Panc1 (cell line): ENCODE measurements around the gene EIF2D.

ENCODE experiments used
- POLR2AphosphoS5 ChIP-seq: IDR thresholded peaks from 2 replicates; pipeline ENCODE4 v1.6.1; 2012; ENCODE audit warnings: mild to moderate bottlenecking, low read depth, low read length, moderate library complexity
- REST ChIP-seq, 2 experiments: IDR thresholded peaks; 2 replicates each; pipeline ENCODE4 v1.6.1; 2011 to 2012; ENCODE audit warnings: low read depth in 2 of 2, control low read depth in 1 of 2, low read length in 1 of 2, mild to moderate bottlenecking in 1 of 2, moderate library complexity in 1 of 2; ENCODE audit not compliant: insufficient read depth in 1 of 2
- SIN3A ChIP-seq: IDR thresholded peaks from 2 replicates; pipeline ENCODE4 v1.6.1; 2012; ENCODE audit warnings: low read depth, mild to moderate bottlenecking, low read length, moderate library complexity, borderline replicate concordance; ENCODE audit not compliant: insufficient read depth
- TCF7L2 ChIP-seq: IDR thresholded peaks from 2 replicates; pipeline ENCODE4 v1.6.1; 2011; ENCODE audit warnings: mild to moderate bottlenecking, low read depth, low read length, inconsistent platforms
- TF ChIP-seq, protein P1 (sequence below): fragments of 450-650 bp; IDR thresholded peaks from 2 replicates; pipeline ENCODE4 v1.5.1; 2017; ENCODE audit warnings: mild to moderate bottlenecking

DNA sequence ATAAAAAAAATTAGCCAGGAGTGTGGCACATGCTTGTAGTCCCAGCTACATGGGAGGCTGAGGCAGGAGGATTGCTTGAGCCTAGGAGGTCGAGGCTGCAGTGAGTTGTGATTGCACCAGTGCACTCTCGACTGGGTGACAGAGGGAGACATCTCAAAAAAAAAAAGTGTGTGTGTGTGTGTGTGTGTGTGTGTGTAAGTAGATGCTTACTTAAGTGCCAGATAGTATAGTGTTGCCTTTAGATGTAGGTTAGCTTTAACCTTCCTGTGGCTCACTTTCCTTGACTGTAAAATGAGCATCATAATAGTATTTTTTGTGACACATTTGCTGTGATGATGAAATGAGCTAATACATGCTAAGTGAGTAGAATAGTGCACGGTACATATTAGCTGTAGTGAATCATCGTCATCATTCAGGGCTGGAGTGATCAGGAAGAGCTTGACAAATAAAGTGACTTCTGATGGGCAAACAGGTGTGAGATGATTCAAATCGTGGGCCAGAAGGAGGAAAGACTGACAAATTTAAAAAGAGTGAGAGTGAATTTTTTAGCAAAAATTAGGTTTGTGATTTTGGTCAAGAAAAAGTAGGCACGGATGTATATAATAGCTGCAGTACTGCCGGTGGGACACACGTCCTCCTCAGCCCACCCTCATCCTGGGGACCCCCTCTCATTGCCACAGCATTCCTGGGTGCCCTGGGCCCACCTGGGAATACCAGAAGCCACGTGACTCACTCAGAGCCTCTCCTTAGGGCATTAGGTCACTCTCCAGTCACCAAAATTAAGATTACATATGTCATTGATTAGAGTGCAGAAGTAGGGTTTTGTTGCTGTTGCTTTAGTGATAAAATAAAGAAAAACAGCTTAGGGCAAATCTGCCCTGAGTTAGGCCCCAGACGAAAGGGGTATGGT lies 33.9 kb downstream of the EIF2D start:
- TF ChIP-seq, protein P1, sequence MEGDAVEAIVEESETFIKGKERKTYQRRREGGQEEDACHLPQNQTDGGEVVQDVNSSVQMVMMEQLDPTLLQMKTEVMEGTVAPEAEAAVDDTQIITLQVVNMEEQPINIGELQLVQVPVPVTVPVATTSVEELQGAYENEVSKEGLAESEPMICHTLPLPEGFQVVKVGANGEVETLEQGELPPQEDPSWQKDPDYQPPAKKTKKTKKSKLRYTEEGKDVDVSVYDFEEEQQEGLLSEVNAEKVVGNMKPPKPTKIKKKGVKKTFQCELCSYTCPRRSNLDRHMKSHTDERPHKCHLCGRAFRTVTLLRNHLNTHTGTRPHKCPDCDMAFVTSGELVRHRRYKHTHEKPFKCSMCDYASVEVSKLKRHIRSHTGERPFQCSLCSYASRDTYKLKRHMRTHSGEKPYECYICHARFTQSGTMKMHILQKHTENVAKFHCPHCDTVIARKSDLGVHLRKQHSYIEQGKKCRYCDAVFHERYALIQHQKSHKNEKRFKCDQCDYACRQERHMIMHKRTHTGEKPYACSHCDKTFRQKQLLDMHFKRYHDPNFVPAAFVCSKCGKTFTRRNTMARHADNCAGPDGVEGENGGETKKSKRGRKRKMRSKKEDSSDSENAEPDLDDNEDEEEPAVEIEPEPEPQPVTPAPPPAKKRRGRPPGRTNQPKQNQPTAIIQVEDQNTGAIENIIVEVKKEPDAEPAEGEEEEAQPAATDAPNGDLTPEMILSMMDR: no peak
- TF ChIP-seq SIN3A: no peak
- no peak for TF ChIP-seq POLR2AphosphoS5
- no peak for TF ChIP-seq TCF7L2
- TF ChIP-seq REST (IDR thresholded peaks at IDR 0.05; ENCODE audit: insufficient read depth in 1 of 2, low read depth in 2 of 2, low read length in 1 of 2): no peak
